SU-DHL-6 (cell line): ENCODE results near the gene FAN1.

Experiments used
- H2AFZ ChIP-seq: fragments of 200-600 bp; sonication (generic); 2 replicates; pipeline ENCODE4 v1.6.1; 2014; ENCODE audit warnings: low read depth, mild to moderate bottlenecking, moderate library complexity, mixed read lengths, antibody characterized with exemption, low read length; ENCODE audit not compliant: severe bottlenecking
- H3F3A ChIP-seq: fragments of 200-600 bp; shearing (Covaris generic); 2 replicates; pipeline ENCODE4 v1.6.0; 2016; ENCODE audit warnings: antibody characterized with exemption, mild to moderate bottlenecking; ENCODE audit not compliant: insufficient read depth
- H3K27ac ChIP-seq: fragments of 200-600 bp; sonication (generic); 2 replicates; pipeline ENCODE4 v1.5.1; 2016; ENCODE audit warnings: low read depth, mild to moderate bottlenecking, low read length, moderate library complexity, mixed read lengths
- H3K27me3 ChIP-seq: fragments of 200-600 bp; sonication (generic), shearing (Covaris generic); 2 replicates; pipeline ENCODE4 v1.6.0; 2014; ENCODE audit warnings: mild to moderate bottlenecking, low read length
- H3K36me3 ChIP-seq: fragments of 200-600 bp; sonication (generic); 2 replicates; pipeline ENCODE4 v1.6.1; 2014; ENCODE audit warnings: mild to moderate bottlenecking, low read length, mixed read lengths
- H3K4me2 ChIP-seq: fragments of 300-600, 200-600 bp; shearing (Covaris generic), sonication (generic); 2 replicates; pipeline ENCODE4 v1.6.0; 2014; ENCODE audit warnings: low read length, low read depth, mild to moderate bottlenecking; ENCODE audit not compliant: poor library complexity, severe bottlenecking
- H3K4me3 ChIP-seq: fragments of 200-600 bp; sonication (generic); 2 replicates; pipeline ENCODE4 v1.5.1; 2014; ENCODE audit warnings: antibody characterized with exemption, low read length, mild to moderate bottlenecking, mixed read lengths; ENCODE audit not compliant: insufficient read depth, poor library complexity, severe bottlenecking
- H3K79me2 ChIP-seq: fragments of 200-600 bp; sonication (generic); 2 replicates; pipeline ENCODE4 v1.6.1; 2014; ENCODE audit warnings: mild to moderate bottlenecking, low read length, moderate library complexity; ENCODE audit not compliant: insufficient read depth
- H3K9ac ChIP-seq: fragments of 200-600 bp; sonication (generic); 2 replicates; pipeline ENCODE4 v1.7.0; 2014; ENCODE audit warnings: mild to moderate bottlenecking, low read length
- H3K9me2 ChIP-seq: fragments of 200-600 bp; sonication (generic); replicated peaks from 2 replicates; pipeline ENCODE4 v1.6.1; 2014; ENCODE audit warnings: low read length; ENCODE audit not compliant: insufficient read depth
- H3K9me3 ChIP-seq: fragments of 200-600 bp; sonication (generic); 2 replicates; pipeline ENCODE4 v1.6.1; 2014; ENCODE audit warnings: low read length, mixed read lengths; ENCODE audit not compliant: insufficient read depth
- H4K20me1 ChIP-seq: fragments of 200-600 bp; sonication (generic); 2 replicates; pipeline ENCODE4 v1.6.1; 2014; ENCODE audit warnings: low read depth, mild to moderate bottlenecking, antibody characterized with exemption, low read length, moderate library complexity, mixed read lengths
- EZH2phosphoT487 ChIP-seq: fragments of 200-600 bp; sonication (generic), shearing (Covaris generic); conservative IDR thresholded peaks from 2 replicates; pipeline ENCODE4 v1.6.1; 2018; ENCODE audit warnings: mild to moderate bottlenecking, antibody characterized with exemption, low read length, moderate library complexity, mixed read lengths
- TF ChIP-seq, protein P1 (sequence below): fragments of 200-600 bp; sonication (generic); IDR thresholded peaks from one replicate; pipeline ENCODE4 v1.5.1; 2017; ENCODE audit warnings: antibody characterized with exemption, mild to moderate bottlenecking, low read length, moderate library complexity; ENCODE audit not compliant: insufficient read depth, poor library complexity, severe bottlenecking

The FAN1 gene

DNA sequence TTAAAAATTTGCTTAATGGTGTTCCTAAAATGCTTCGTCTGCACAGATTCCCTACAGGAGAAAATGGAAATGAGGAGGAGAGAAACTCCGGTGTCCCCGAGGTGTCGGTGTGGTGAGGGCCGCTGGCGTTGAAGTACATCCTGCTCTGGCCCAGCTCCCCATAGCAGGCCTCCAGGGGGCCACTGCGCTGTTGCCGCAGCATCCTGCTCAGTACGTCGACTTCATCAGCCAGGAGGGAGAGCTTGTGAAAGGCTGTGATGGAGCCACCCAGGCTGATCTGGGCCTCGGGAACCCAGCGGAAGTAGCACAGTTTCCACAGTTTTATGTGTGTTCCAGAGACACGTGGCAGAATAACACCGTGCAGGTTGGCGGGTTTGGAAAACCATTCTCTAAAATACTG, 37.8 kb downstream of the FAN1 start:
- no peaks in the 10 kb centered on the region for H3K9me2 ChIP-seq
- H4K20me1 ChIP-seq, result no peaks in the 10 kb centered on the region
- H2AFZ ChIP-seq, result no peak overlapping the region
- H3K36me3 ChIP-seq, result peaks cover 12% of the 10 kb centered on the region; the same call in 1 of the 2 replicates
- H3K4me3 ChIP-seq, result no peak overlapping the region
- no peak overlapping the region for H3K4me2 ChIP-seq
- no peaks in the 10 kb centered on the region for H3K79me2 ChIP-seq
- H3F3A ChIP-seq, result no peaks in the 10 kb centered on the region
- no peaks in the 10 kb centered on the region for H3K9me3 ChIP-seq
- no peak for TF ChIP-seq EZH2phosphoT487
- TF ChIP-seq, protein P1, sequence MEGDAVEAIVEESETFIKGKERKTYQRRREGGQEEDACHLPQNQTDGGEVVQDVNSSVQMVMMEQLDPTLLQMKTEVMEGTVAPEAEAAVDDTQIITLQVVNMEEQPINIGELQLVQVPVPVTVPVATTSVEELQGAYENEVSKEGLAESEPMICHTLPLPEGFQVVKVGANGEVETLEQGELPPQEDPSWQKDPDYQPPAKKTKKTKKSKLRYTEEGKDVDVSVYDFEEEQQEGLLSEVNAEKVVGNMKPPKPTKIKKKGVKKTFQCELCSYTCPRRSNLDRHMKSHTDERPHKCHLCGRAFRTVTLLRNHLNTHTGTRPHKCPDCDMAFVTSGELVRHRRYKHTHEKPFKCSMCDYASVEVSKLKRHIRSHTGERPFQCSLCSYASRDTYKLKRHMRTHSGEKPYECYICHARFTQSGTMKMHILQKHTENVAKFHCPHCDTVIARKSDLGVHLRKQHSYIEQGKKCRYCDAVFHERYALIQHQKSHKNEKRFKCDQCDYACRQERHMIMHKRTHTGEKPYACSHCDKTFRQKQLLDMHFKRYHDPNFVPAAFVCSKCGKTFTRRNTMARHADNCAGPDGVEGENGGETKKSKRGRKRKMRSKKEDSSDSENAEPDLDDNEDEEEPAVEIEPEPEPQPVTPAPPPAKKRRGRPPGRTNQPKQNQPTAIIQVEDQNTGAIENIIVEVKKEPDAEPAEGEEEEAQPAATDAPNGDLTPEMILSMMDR, result no peak
- H3K9ac ChIP-seq, result no peak overlapping the region
- no peaks in the 10 kb centered on the region for H3K27me3 ChIP-seq
- no peak overlapping the region for H3K27ac ChIP-seq

DNA sequence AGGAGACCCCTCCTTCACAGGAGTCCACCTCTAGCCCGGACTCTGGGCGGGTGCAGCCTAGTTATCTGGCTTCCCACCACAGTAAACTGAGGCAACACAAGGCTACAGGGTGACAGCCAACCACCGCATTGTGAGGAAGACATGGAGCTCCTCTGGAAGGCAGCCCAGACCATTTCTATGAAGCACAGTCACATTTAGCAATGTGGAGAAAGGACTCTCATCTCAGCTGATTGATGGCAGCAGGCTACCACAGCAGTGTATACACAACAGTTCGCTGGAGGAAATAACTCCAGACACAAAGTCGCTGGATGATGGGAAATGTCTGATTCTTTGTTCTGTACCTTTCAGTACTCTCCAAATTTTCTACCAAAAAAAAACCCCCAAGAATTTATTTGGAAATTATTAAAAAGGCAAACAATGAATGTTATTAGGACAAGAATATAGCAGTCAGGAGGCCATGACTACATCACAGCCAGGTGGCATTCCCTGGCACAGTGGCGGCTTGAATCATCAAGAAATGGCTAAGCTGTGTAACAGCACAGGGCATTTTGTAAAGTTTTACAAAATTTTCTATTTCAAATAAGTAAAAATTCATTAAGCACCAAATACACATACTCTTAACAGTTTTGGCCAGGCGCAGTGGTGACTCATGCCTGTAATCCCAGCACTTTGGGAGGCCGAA, 40.1 kb downstream of the FAN1 start:
- TF ChIP-seq, protein P1, result no peak
- TF ChIP-seq EZH2phosphoT487, result no peak
- H3K9me3 ChIP-seq, result no peaks in the 10 kb centered on the region
- H2AFZ ChIP-seq, result no peak overlapping the region
- H3K27me3 ChIP-seq, result no peaks in the 10 kb centered on the region
- no peak overlapping the region for H3K4me3 ChIP-seq
- no peaks in the 10 kb centered on the region for H3K79me2 ChIP-seq
- H3K9ac ChIP-seq, result no peak overlapping the region
- H3K4me2 ChIP-seq, result no peak overlapping the region
- no peaks in the 10 kb centered on the region for H3F3A ChIP-seq
- H4K20me1 ChIP-seq, result no peaks in the 10 kb centered on the region
- no peak overlapping the region for H3K27ac ChIP-seq
- peaks cover 10% of the 10 kb centered on the region; the same call in 1 of the 2 replicates for H3K36me3 ChIP-seq
- no peaks in the 10 kb centered on the region for H3K9me2 ChIP-seq

- H3K4me3 ChIP-seq, result no peak overlapping the region
- no peaks in the 10 kb centered on the region for H3K9me3 ChIP-seq
- H3K36me3 ChIP-seq, result peaks cover 17% of the 10 kb centered on the region; the same call in 1 of the 2 replicates
- no peaks in the 10 kb centered on the region for H3K27me3 ChIP-seq
- H3K4me2 ChIP-seq, result no peak overlapping the region
- H3K9ac ChIP-seq, result no peak overlapping the region
- H3K27ac ChIP-seq, result no peak overlapping the region
- no peak for TF ChIP-seq EZH2phosphoT487
- TF ChIP-seq, protein P1, result no peak
- H4K20me1 ChIP-seq, result no peaks in the 10 kb centered on the region
- no peaks in the 10 kb centered on the region for H3K9me2 ChIP-seq
- no peaks in the 10 kb centered on the region for H3K79me2 ChIP-seq
- H3F3A ChIP-seq, result no peaks in the 10 kb centered on the region
- no peak overlapping the region for H2AFZ ChIP-seq
These were observed 49.5 kb downstream of the FAN1 start for GRCh38 chr15:30953183-30953582.
